Retinal pigment epithelial cell (primary cell): ENCODE results near the gene NUP210L.
"Not testable (repeated sequence)": the region's sequence is repeated elsewhere in the genome, so short reads cannot be mapped to it uniquely, and the experiment has no call there.

Experiments used
- DNase-seq: peaks from one replicate; pipeline ENCODE4 v3.0.0-alpha.2; 2010; ENCODE audit warnings: low read depth
- H3K4me3 ChIP-seq: 2 replicates; pipeline ENCODE4 v1.5.1; 2011; ENCODE audit warnings: mild to moderate bottlenecking, low read length, control low read depth, moderate library complexity
- TF ChIP-seq, protein P1 (sequence below): conservative IDR thresholded peaks from 2 replicates; pipeline ENCODE4 v1.5.1; 2011; ENCODE audit warnings: low read depth, low read length, control low read depth, inconsistent platforms

The NUP210L gene

DNA sequence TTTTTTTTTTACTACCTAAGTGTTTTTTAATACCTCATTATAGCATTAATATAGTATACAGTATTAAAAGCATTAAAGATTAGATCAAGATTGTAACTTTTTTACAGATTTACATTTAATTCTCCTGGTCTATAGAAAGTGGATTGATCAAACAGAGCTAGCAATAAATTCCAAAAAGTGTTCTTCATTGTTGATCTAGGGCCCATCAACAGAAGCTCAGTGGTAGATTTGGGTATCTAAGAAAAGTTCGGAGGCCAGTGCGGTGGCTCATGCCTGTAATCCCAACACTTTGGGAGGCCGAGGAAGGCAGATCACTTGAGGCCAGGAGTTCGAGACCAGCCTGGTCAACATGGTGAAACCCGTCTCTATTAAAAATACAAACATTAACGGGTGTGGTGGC lies 12.5 kb downstream of the NUP210L start:
- no peak overlapping the region for H3K4me3 ChIP-seq
- DNase-seq: no peak
- TF ChIP-seq, protein P1, sequence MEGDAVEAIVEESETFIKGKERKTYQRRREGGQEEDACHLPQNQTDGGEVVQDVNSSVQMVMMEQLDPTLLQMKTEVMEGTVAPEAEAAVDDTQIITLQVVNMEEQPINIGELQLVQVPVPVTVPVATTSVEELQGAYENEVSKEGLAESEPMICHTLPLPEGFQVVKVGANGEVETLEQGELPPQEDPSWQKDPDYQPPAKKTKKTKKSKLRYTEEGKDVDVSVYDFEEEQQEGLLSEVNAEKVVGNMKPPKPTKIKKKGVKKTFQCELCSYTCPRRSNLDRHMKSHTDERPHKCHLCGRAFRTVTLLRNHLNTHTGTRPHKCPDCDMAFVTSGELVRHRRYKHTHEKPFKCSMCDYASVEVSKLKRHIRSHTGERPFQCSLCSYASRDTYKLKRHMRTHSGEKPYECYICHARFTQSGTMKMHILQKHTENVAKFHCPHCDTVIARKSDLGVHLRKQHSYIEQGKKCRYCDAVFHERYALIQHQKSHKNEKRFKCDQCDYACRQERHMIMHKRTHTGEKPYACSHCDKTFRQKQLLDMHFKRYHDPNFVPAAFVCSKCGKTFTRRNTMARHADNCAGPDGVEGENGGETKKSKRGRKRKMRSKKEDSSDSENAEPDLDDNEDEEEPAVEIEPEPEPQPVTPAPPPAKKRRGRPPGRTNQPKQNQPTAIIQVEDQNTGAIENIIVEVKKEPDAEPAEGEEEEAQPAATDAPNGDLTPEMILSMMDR: no peak

DNA sequence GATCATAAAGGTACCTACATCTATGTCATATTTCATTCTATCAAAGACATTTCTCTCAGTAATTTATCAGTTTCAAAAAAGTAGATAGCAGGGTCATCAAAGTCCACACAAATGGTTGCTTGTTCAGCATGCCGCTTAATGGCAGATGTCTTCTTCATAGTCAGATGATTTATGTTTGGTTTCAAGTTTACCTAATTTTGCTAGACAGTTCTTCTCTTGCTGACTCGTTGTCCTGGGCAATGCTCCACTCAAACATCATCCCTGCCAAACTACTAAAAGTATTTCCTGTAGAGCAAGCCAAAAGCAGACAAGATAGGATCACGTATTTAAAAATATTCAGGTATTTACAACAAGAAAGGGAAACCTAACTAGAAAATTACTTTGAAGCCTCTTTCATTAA lies 13.6 kb downstream of the NUP210L start:
- DNase-seq: no peak
- H3K4me3 ChIP-seq: no peak overlapping the region
- TF ChIP-seq, protein P1: no peak

DNA sequence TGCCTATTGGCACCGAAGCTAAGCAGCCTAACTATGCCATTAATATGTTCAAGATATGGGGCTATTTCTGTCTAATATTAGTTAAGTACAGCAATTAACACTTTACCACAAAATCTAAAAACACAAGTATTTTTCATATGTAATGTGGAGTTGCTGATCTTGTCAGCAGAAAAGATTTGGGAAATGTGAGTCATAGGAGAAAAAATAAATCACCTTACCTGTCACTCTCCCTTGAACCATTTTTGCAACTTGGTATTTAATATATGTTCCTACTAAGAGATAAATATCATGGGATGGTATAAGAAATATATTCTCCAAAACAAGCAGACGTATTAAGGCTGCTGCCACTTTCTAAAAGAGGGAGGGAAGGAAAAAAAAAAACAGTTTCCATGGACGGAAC lies 17.0 kb downstream of the NUP210L start:
- DNase-seq: no peak
- TF ChIP-seq, protein P1: no peak
- H3K4me3 ChIP-seq: no peak overlapping the region

DNA sequence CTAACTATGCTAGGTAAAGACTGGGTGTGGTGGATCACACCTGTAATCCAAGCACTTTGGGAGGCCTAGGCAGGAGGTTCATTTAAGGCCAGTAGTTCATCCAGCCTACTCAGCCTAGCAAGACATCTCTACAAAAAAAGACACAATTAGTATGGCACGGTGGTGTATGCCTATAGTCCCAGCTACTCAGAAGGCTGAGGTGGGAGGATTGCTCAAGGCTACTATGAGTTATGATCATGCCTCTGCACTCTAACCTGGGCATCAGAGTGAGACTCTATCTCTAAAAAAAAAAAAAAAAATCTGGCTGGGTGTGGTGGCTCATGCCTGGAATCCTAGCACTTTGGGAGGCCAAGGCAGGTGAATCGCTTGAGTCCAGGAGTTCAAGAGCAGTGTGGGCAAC lies 21.6 kb downstream of the NUP210L start:
- TF ChIP-seq, protein P1: no peak
- DNase-seq: no peak
- no peak overlapping the region for H3K4me3 ChIP-seq

DNA sequence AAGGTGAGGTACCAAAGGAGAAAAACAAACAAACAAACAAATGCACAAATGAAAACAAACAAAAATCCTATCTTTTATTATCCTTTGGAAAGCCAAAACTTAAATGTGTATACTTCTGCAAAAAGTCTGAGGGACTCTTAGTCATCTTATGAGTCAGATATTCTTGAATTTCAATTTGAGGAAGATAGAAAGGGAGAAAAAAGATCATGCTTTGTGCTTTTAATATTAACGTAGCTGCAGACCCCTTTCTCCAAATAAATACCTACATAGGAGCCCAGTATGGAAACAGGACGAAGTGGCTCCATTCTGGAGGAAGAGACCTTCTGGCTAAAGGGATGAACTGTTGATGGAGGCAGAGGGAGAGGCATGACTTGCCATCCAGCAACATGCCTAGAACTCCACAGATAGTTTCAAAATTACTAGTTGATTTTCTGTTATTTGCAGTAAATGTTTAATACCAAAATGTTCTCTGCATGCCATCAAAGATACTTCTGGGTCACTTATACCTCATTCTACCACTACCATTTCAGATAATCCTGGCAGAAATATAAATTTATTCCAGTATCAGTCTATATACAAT lies 25.4 kb downstream of the NUP210L start:
- TF ChIP-seq, protein P1: no peak
- no peak overlapping the region for H3K4me3 ChIP-seq
- DNase-seq: no peak

DNA sequence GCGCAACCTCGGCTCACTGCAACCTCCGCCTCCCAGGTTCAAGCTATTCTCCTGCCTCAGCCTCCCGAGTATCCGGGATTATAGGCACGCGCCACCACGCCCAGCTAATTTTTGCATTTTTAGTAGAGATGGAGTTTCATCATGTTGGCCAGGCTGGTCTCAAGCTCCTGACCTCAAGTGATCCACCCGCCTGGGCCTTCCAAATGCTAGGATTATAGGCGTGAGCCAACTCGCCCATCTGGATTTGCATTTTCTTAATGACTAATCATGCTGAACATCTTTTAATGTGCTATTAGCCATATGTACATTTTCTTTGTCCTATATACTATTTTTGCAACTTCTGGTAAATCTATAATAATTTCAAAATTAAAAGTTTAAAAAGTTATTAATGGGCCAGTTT lies 31.7 kb downstream of the NUP210L start:
- DNase-seq, H3K4me3 ChIP-seq: not testable (repeated sequence)

DNA sequence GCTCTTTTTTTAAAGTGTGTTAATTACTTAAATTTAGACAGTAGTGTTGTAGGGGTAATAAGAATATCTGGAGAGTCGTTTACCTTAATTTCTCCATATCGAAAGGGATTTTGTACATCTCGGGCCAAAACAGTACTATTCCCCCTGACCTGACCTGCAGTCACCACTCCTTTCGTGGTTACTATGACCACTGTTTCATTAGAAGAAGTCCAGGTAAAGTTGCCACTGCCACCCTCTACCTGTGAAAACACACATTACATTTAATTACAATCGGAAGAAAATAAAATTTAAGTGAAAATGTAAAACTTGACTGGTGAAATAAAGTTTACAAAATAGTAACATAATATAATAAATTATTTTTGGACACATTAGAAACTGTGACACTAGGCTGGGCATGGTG lies 37.2 kb downstream of the NUP210L start:
- no peak for DNase-seq
- TF ChIP-seq, protein P1: no peak
- no peak overlapping the region for H3K4me3 ChIP-seq

DNA sequence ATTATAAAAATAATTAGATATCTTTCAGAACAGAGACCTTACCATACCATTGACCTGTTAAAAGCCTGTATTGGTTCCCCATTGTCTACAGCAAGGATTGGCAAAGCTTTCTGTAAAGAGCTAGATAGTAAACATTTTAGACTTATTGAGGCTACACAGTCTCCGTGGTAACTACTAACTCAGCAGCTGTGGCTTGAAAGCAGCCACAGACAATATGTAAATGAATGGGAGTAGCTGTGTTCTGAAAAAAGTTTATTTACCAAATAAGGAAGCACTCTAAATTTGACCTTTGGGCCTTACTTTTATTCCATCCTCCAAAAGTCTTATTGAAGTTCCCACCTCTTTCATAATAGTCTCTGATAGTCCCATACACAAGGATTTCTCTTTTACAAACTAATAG lies 39.7 kb downstream of the NUP210L start:
- TF ChIP-seq, protein P1: no peak
- DNase-seq: no peak
- H3K4me3 ChIP-seq: no peak overlapping the region
